Stimulated activated CD4-positive, alpha-beta T cell treated with anti-CD3 and anti-CD28 coated beads, Interleukin-2, amount 100 ng/mL, for 24 hours (primary cell): ENCODE measurements around the gene CAMTA1.
"Not testable (repeated sequence)": the region's sequence is repeated elsewhere in the genome, so short reads cannot be mapped to it uniquely, and the experiment has no call there.

Experiments
- DNase-seq, 2 donors: peaks; one replicate each; pipeline ENCODE4 v3.0.0-alpha.2; 2020

CAMTA1 gene

GRCh38 chr1:7677815-7678214, 892.6 kb downstream of the CAMTA1 start:
- no peak for DNase-seq

GRCh38 chr1:7678491-7679158, 893.4 kb downstream of the CAMTA1 start:
- DNase-seq, result no peak

- no peak for DNase-seq
Observed at GRCh38 chr1:7679159-7679872, 894.1 kb downstream of the CAMTA1 start.

GRCh38 chr1:7679873-7680206, 894.6 kb downstream of the CAMTA1 start:
- no peak for DNase-seq

GRCh38 chr1:7680207-7680954, 895.1 kb downstream of the CAMTA1 start:
- peak; percentile 56 to 60 for DNase-seq

GRCh38 chr1:7680955-7681268, 895.7 kb downstream of the CAMTA1 start:
- DNase-seq, result no peak

- no peak for DNase-seq
Observed at GRCh38 chr1:7681401-7681800, 896.1 kb downstream of the CAMTA1 start.

GRCh38 chr1:7683521-7683920, 898.3 kb downstream of the CAMTA1 start:
- no peak for DNase-seq

- no peak for DNase-seq
Observed at GRCh38 chr1:7684132-7684531, 898.9 kb downstream of the CAMTA1 start.

- DNase-seq, result no peak
Observed at GRCh38 chr1:7684861-7685635, 899.8 kb downstream of the CAMTA1 start.

GRCh38 chr1:7686301-7686850, 901.1 kb downstream of the CAMTA1 start:
- no peak for DNase-seq

GRCh38 chr1:7687411-7687810, 902.2 kb downstream of the CAMTA1 start:
- DNase-seq, result no peak

- DNase-seq, result no peak
Observed at GRCh38 chr1:7688659-7689058, 903.4 kb downstream of the CAMTA1 start.

- not testable (repeated sequence) for DNase-seq
Observed at GRCh38 chr1:7689307-7689706, 904.1 kb downstream of the CAMTA1 start.

- no peak for DNase-seq
Observed at GRCh38 chr1:7690076-7690475, 904.8 kb downstream of the CAMTA1 start.

GRCh38 chr1:7690496-7691182, 905.4 kb downstream of the CAMTA1 start:
- no peak for DNase-seq

- DNase-seq, result no peak
Observed at GRCh38 chr1:7691576-7691975, 906.3 kb downstream of the CAMTA1 start.

GRCh38 chr1:7692005-7692404, 906.8 kb downstream of the CAMTA1 start:
- DNase-seq, result no peak

- DNase-seq, result not testable (repeated sequence)
Observed at GRCh38 chr1:7693037-7693436, 907.8 kb downstream of the CAMTA1 start.

- DNase-seq, result no peak
Observed at GRCh38 chr1:7693662-7694061, 908.4 kb downstream of the CAMTA1 start.

- no peak for DNase-seq
Observed at GRCh38 chr1:7694600-7695496, 909.6 kb downstream of the CAMTA1 start.
